H9 (cell line): Measurements from ENCODE around the gene PTPRN2. TPM values are rescaled to one million over a fixed set of nuclear protein-coding genes. Genes with fewer than 3 reads are reported as not detected.

ENCODE experiments used
- DNase-seq: peaks from one replicate; pipeline ENCODE4 v3.0.0-alpha.2; 2017
- H2AFZ ChIP-seq: one replicate; pipeline ENCODE4 v1.6.1; 2013; ENCODE audit warnings: mild to moderate bottlenecking, low read length, control low read depth, moderate library complexity
- H2AK5ac ChIP-seq: 2 replicates; pipeline ENCODE4 v1.6.1; 2013; ENCODE audit warnings: low read length, control low read depth, mixed read lengths; ENCODE audit not compliant: insufficient read length
- H2BK120ac ChIP-seq: one replicate; pipeline ENCODE4 v1.6.1; 2013; ENCODE audit warnings: low read depth, mild to moderate bottlenecking, low read length, control low read depth, inconsistent platforms; ENCODE audit not compliant: poor library complexity, severe bottlenecking
- H2BK12ac ChIP-seq: 2 replicates; pipeline ENCODE4 v1.6.1; 2013; ENCODE audit warnings: low read length, control low read depth, mixed read lengths, low read depth; ENCODE audit not compliant: insufficient read length
- H2BK15ac ChIP-seq: 2 replicates; pipeline ENCODE4 v1.6.1; 2013; ENCODE audit warnings: low read depth, low read length, control low read depth
- H2BK20ac ChIP-seq: one replicate; pipeline ENCODE4 v1.6.1; 2013; ENCODE audit warnings: low read depth, mild to moderate bottlenecking, low read length, control low read depth, inconsistent platforms; ENCODE audit not compliant: poor library complexity, severe bottlenecking
- H2BK5ac ChIP-seq: 2 replicates; pipeline ENCODE4 v1.6.1; 2013; ENCODE audit warnings: low read length, control low read depth, mixed read lengths; ENCODE audit not compliant: insufficient read length
- H3K14ac ChIP-seq: 2 replicates; pipeline ENCODE4 v1.6.1; 2013; ENCODE audit warnings: low read length, control low read depth; ENCODE audit not compliant: insufficient read depth
- H3K18ac ChIP-seq: 2 replicates; pipeline ENCODE4 v1.6.1; 2013; ENCODE audit warnings: low read depth, mild to moderate bottlenecking, mixed read lengths, low read length, control low read depth; ENCODE audit not compliant: insufficient read length
- H3K23ac ChIP-seq: 2 replicates; pipeline ENCODE4 v1.6.1; 2013; ENCODE audit warnings: low read length, control low read depth, mixed read lengths, low read depth; ENCODE audit not compliant: insufficient read length
- H3K23me2 ChIP-seq: 2 replicates; pipeline ENCODE4 v1.6.1; 2013; ENCODE audit warnings: low read depth, mild to moderate bottlenecking, mixed read lengths, low read length, control low read depth; ENCODE audit not compliant: insufficient read length, poor library complexity, severe bottlenecking
- H3K27ac ChIP-seq: 2 replicates; pipeline ENCODE4 v1.5.1; 2013; ENCODE audit warnings: low read length, control low read depth, mixed read lengths, low read depth; ENCODE audit not compliant: insufficient read length
- H3K27me3 ChIP-seq: 2 replicates; pipeline ENCODE4 v1.6.1; 2013; ENCODE audit warnings: low read length, control low read depth, inconsistent platforms; ENCODE audit not compliant: insufficient read depth
- H3K4ac ChIP-seq: 2 replicates; pipeline ENCODE4 v1.6.1; 2013; ENCODE audit warnings: low read depth, mild to moderate bottlenecking, control low read depth, inconsistent platforms, low read length, moderate library complexity
- H3K4me1 ChIP-seq: 2 replicates; pipeline ENCODE4 v1.6.1; 2013; ENCODE audit warnings: low read length, control low read depth, inconsistent platforms; ENCODE audit not compliant: insufficient read depth
- H3K4me2 ChIP-seq: 2 replicates; pipeline ENCODE4 v1.6.1; 2013; ENCODE audit warnings: low read length, control low read depth, mixed read lengths; ENCODE audit not compliant: insufficient read length, insufficient read depth
- H3K56ac ChIP-seq: 2 replicates; pipeline ENCODE4 v1.6.1; 2013; ENCODE audit warnings: low read depth, mild to moderate bottlenecking, mixed read lengths, low read length, control low read depth; ENCODE audit not compliant: insufficient read length
- H3K79me1 ChIP-seq: 2 replicates; pipeline ENCODE4 v1.6.1; 2013; ENCODE audit warnings: low read depth, mild to moderate bottlenecking, moderate library complexity, low read length, control low read depth, inconsistent platforms; ENCODE audit not compliant: insufficient read depth, poor library complexity, severe bottlenecking
- H3K79me2 ChIP-seq: 2 replicates; pipeline ENCODE4 v1.6.1; 2013; ENCODE audit warnings: low read length, control low read depth, inconsistent platforms; ENCODE audit not compliant: insufficient read depth
- H3K9ac ChIP-seq: 2 replicates; pipeline ENCODE4 v1.6.1; 2013; ENCODE audit warnings: low read length, control low read depth, mixed read lengths; ENCODE audit not compliant: insufficient read length; ENCODE audit errors: extremely low read depth
- H3K9me3 ChIP-seq: one replicate; pipeline ENCODE4 v1.6.1; 2013; ENCODE audit warnings: low read depth, low read length, inconsistent platforms; ENCODE audit not compliant: control insufficient read depth
- H3T11ph ChIP-seq: one replicate; pipeline ENCODE4 v1.6.1; 2013; ENCODE audit warnings: mild to moderate bottlenecking, low read length, control low read depth, inconsistent platforms
- H4K20me1 ChIP-seq: one replicate; pipeline ENCODE4 v1.6.1; 2013; ENCODE audit not compliant: control insufficient read depth, insufficient read length, insufficient read depth
- H4K5ac ChIP-seq: 2 replicates; pipeline ENCODE4 v1.6.1; 2013; ENCODE audit warnings: low read depth, mild to moderate bottlenecking, mixed read lengths, low read length, control low read depth; ENCODE audit not compliant: insufficient read length
- H4K8ac ChIP-seq: replicated peaks from 2 replicates; pipeline ENCODE4 v1.6.1; 2013; ENCODE audit warnings: low read length, control low read depth, mixed read lengths, low read depth; ENCODE audit not compliant: insufficient read length
- H4K91ac ChIP-seq: 2 replicates; pipeline ENCODE4 v1.6.1; 2013; ENCODE audit warnings: low read depth, mild to moderate bottlenecking, moderate library complexity, mixed read lengths, low read length, control low read depth; ENCODE audit not compliant: insufficient read length
- H3K27ac Mint-ChIP-seq, 3 experiments: 2 replicates in 2 of 3; 3 replicates in 1 of 3; pipeline ENCODE4 v1.8.0; 2020 to 2021; ENCODE audit warnings: mixed read lengths in 3 of 3, mild to moderate bottlenecking in 1 of 3, moderate library complexity in 1 of 3
- H3K27me3 Mint-ChIP-seq: 2 replicates; pipeline ENCODE4 v1.8.0; 2021; ENCODE audit warnings: low read depth, mild to moderate bottlenecking, moderate library complexity, mixed read lengths
- H3K36me3 Mint-ChIP-seq, 3 experiments: 2 replicates in 2 of 3; 3 replicates in 1 of 3; pipeline ENCODE4 v1.8.0; 2020 to 2021; ENCODE audit warnings: low read depth in 3 of 3, mixed read lengths in 3 of 3; ENCODE audit not compliant: insufficient read depth in 1 of 3
- H3K4me1 Mint-ChIP-seq, 2 experiments: 2 replicates each; pipeline ENCODE4 v1.8.0; 2020; ENCODE audit warnings: mixed read lengths in 2 of 2
- H3K4me3 Mint-ChIP-seq, 2 experiments: 2 replicates in 1 of 2; 3 replicates in 1 of 2; pipeline ENCODE4 v1.8.0; 2020 to 2021; ENCODE audit warnings: mild to moderate bottlenecking in 2 of 2, mixed read lengths in 2 of 2, moderate library complexity in 1 of 2
- H3K9me3 Mint-ChIP-seq, 2 experiments: 2 replicates in 1 of 2; 3 replicates in 1 of 2; pipeline ENCODE4 v1.8.0; 2020; ENCODE audit warnings: mild to moderate bottlenecking in 2 of 2, mixed read lengths in 2 of 2, moderate library complexity in 1 of 2
- WGBS: extraction: QIAGEN DNeasy Blood & Tissue Kit; methylation state at CpG from one replicate; pipeline ENCODE4 v1.1.7; 2013; ENCODE audit warnings: missing lambda C conversion rate, low lambda C conversion rate, mixed read lengths; ENCODE audit not compliant: insufficient read length; ENCODE audit errors: extremely low coverage; 5-methylcytosine and 5-hydroxymethylcytosine counted together
- total RNA-seq: library from RNA; stranded (reverse); gene quantifications from 2 replicates; pipeline ENCODE4 v1.2.1, GENCODE V29; 2021
- TF ChIP-seq, protein P1 (sequence below): fragments of 200-600 bp; sonication (generic); conservative IDR thresholded peaks from 3 replicates; pipeline ENCODE4 v1.8.0; 2021; ENCODE audit warnings: antibody characterized with exemption, mild to moderate bottlenecking

Gene PTPRN2
- total RNA-seq, 1 experiment from 2014 or later, result 5.2 TPM

DNA sequence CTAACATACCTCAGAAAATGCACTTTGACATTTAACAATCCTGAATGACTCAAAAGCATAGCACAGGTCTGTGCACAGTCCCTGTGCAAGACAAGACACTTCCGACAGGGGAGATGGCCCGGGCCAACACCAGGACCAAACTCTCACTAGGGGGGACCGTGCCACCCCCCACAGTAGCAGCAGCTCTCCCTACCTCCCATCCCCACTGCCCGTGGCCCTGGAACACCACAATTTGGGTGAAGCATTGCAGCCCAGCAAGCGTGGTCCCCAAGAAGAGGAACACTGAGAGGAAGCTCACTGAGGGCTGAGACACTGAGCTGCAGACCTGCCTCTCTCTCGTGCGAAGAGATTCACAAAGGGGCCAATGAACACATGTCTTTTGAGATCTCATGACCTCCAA, 26.0 kb downstream of the PTPRN2 start:
- Histone ChIP-seq H3K4me1 (peaks cover 13% of the 10 kb centered on the region), H3K9me3 (no peaks in the 10 kb centered on the region), H3K27ac (no peak overlapping the region), H2AFZ (no peak overlapping the region), H3K27me3 (no peaks in the 10 kb centered on the region), H2BK12ac (no peak overlapping the region), H3K18ac (no peak overlapping the region), H3K79me2 (no peaks in the 10 kb centered on the region), H3K4me2 (no peak overlapping the region), H2BK20ac (no peak overlapping the region), H3K4ac (no peak overlapping the region), H4K8ac (no peak overlapping the region), H2BK120ac (no peak overlapping the region), H3T11ph (no peak overlapping the region), H3K9ac (no peak overlapping the region), H4K20me1 (no peaks in the 10 kb centered on the region), H2BK15ac (no peak overlapping the region), H2AK5ac (no peak overlapping the region), H4K91ac (no peak overlapping the region), H3K79me1 (no peaks in the 10 kb centered on the region), H2BK5ac (no peak overlapping the region), H3K14ac (no peak overlapping the region), H3K23ac (no peak overlapping the region), H4K5ac (no peak overlapping the region), H3K56ac (no peak overlapping the region), H3K23me2 (no peaks in the 10 kb centered on the region)
- H3K36me3 Mint-ChIP-seq, result peaks cover 0 to 4% (median 0%) of the 10 kb centered on the region in 3 experiments; a peak in 1 of 7 replicates
- peaks cover 43 to 45% of the 10 kb centered on the region in 2 experiments for H3K4me1 Mint-ChIP-seq
- no peak overlapping the region for H3K4me3 Mint-ChIP-seq
- no CpG with 5 or more reads among the region's 7 CpGs for WGBS
- TF ChIP-seq, protein P1, sequence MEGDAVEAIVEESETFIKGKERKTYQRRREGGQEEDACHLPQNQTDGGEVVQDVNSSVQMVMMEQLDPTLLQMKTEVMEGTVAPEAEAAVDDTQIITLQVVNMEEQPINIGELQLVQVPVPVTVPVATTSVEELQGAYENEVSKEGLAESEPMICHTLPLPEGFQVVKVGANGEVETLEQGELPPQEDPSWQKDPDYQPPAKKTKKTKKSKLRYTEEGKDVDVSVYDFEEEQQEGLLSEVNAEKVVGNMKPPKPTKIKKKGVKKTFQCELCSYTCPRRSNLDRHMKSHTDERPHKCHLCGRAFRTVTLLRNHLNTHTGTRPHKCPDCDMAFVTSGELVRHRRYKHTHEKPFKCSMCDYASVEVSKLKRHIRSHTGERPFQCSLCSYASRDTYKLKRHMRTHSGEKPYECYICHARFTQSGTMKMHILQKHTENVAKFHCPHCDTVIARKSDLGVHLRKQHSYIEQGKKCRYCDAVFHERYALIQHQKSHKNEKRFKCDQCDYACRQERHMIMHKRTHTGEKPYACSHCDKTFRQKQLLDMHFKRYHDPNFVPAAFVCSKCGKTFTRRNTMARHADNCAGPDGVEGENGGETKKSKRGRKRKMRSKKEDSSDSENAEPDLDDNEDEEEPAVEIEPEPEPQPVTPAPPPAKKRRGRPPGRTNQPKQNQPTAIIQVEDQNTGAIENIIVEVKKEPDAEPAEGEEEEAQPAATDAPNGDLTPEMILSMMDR, result no peak
- peaks cover 6% of the 10 kb centered on the region for H3K27me3 Mint-ChIP-seq
- no peak overlapping the region for H3K27ac Mint-ChIP-seq
- DNase-seq, result no peak
- 0 out of 5 replicates have a peak, but pooled peaks cover 0 to 3% of the 10 kb centered on the region in 2 experiments for H3K9me3 Mint-ChIP-seq
